22Rv1 (cell line): ENCODE measurements around the gene SLA2.

Experiments
- ZFX ChIP-seq: fragments of 450-650 bp; IDR thresholded peaks from 2 replicates; pipeline ENCODE4 v1.6.1; 2017; ENCODE audit warnings: antibody characterized with exemption, borderline replicate concordance
- TF ChIP-seq, protein P1 (sequence below): fragments of 450-650 bp; IDR thresholded peaks from 2 replicates; pipeline ENCODE4 v1.5.1; 2017; ENCODE audit warnings: mild to moderate bottlenecking

DNA sequence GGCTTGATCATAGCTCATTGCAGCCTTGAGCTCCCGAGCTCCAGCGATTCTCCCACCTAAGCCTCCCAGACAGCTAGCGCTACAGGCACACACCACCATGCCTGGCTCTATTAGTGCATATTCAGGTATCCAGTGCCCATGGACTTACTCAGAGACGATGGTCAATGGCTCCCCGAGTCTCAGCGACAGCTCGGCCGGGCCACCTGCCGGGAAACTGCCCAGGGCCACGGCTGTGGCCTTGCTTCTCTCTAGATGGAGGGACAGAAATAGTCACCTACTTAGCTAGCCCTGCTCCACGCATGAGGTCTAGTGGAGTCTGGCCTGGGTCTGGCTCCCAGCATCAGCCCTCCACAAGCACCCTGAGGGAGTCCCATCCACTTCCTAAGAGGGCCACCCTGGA, 11.7 kb downstream of the SLA2 start:
- TF ChIP-seq, protein P1, sequence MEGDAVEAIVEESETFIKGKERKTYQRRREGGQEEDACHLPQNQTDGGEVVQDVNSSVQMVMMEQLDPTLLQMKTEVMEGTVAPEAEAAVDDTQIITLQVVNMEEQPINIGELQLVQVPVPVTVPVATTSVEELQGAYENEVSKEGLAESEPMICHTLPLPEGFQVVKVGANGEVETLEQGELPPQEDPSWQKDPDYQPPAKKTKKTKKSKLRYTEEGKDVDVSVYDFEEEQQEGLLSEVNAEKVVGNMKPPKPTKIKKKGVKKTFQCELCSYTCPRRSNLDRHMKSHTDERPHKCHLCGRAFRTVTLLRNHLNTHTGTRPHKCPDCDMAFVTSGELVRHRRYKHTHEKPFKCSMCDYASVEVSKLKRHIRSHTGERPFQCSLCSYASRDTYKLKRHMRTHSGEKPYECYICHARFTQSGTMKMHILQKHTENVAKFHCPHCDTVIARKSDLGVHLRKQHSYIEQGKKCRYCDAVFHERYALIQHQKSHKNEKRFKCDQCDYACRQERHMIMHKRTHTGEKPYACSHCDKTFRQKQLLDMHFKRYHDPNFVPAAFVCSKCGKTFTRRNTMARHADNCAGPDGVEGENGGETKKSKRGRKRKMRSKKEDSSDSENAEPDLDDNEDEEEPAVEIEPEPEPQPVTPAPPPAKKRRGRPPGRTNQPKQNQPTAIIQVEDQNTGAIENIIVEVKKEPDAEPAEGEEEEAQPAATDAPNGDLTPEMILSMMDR: no peak
- no peak for TF ChIP-seq ZFX
